ENCODE results near the gene MLXIP. TPM values are rescaled to one million over a fixed set of nuclear protein-coding genes. Genes with fewer than 3 reads are reported as not detected.

Gene MLXIP
- total RNA-seq, 1 experiment from 2014 or later, result 46.3 TPM

GRCh38 chr12:122133192-122133950, 54.8 kb downstream of the MLXIP start (continued):
- TF ChIP-seq POLR2AphosphoS5 (IDR thresholded peaks at IDR 0.05; ENCODE audit: low read depth, low read length) (no peak), MAX (IDR thresholded peaks at IDR 0.05) (no peak)

- no peak overlapping the region for H3K4me2 ChIP-seq (ENCODE audit: low read length)
- no peak overlapping the region for H3K4me3 ChIP-seq (replicated peaks in 1 of 2; ENCODE audit: low read depth in 1 of 2, low read length in 2 of 2)
- H3K27me3 ChIP-seq (ENCODE audit: insufficient read depth, low read length), result no peaks in the 10 kb centered on the region
- ChIA-PET RAD21 (ENCODE audit: low non-redundant PET in 1 of 2, low total read pairs in 2 of 2, uncharacterized antibody in 2 of 2, unreplicated experiment in 2 of 2) (no interaction called here), POLR2A (no interaction called here), CTCF (no interaction called here)
- H3K27ac ChIP-seq (ENCODE audit: low read depth, low read length), result no peak overlapping the region
- H3K9ac ChIP-seq (ENCODE audit: low read length), result no peak overlapping the region
- DNase-seq (ENCODE audit: low read depth, low spot score) (no peak), ATAC-seq (no peak)
- H3K36me3 ChIP-seq (ENCODE audit: control insufficient read depth in 1 of 2, insufficient read depth in 2 of 2, low read length in 2 of 2), result peaks cover 9 to 26% of the 10 kb centered on the region in 2 experiments; a peak in 3 of 4 replicates
- no TSS peak for BruUV-seq (replicated peaks)
- no peaks in the 10 kb centered on the region for H3K9me3 ChIP-seq (ENCODE audit: control insufficient read depth in 1 of 2, insufficient read depth in 1 of 2, low read depth in 1 of 2, low read length in 2 of 2)
- peaks cover 4 to 5% of the 10 kb centered on the region in 2 experiments for H3K4me1 ChIP-seq (ENCODE audit: control insufficient read depth in 1 of 2, insufficient read depth in 2 of 2, low read length in 2 of 2)
- H3K9me2 ChIP-seq (ENCODE audit: insufficient read depth), result no peaks in the 10 kb centered on the region
- intact Hi-C loops (cut with micrococcal nuclease), result no loop called here
- no peaks in the 10 kb centered on the region for H4K20me1 ChIP-seq (ENCODE audit: insufficient read depth)
- TF ChIP-seq EZH2phosphoT487 (IDR thresholded peaks at IDR 0.05; ENCODE audit: borderline replicate concordance) (no peak), ATF3 (IDR thresholded peaks at IDR 0.05) (no peak), REST (IDR thresholded peaks at IDR 0.05; ENCODE audit: low read depth) (no peak)
- H2AFZ ChIP-seq (ENCODE audit: low read depth, low read length, poor library complexity, severe bottlenecking), result no peak overlapping the region
- H3K79me2 ChIP-seq (ENCODE audit: insufficient read depth, low read length), result no peaks in the 10 kb centered on the region
These were observed 57.0 kb downstream of the MLXIP start for GRCh38 chr12:122135437-122136031.

All from HCT116 (cell line).